ENCODE measurements around the gene MKX. TPM values are rescaled to one million over a fixed set of nuclear protein-coding genes. Genes with fewer than 3 reads are reported as not detected.
"Not testable (repeated sequence)": the region's sequence is repeated elsewhere in the genome, so short reads cannot be mapped to it uniquely, and the experiment has no call there.

Gene MKX
- total RNA-seq, 2 donors from 2014 or later, result 2.7 to 8.4 TPM

GRCh38 chr10:27688276-27688675 lies 57.3 kb downstream of the MKX start:
- no peaks in the 10 kb centered on the region for H3K9me3 ChIP-seq
- no peaks in the 10 kb centered on the region for H3K27me3 ChIP-seq (replicated peaks; ENCODE audit: insufficient read depth)
- H3K36me3 ChIP-seq, result no peaks in the 10 kb centered on the region
- DNase-seq (ENCODE audit: low spot score) (no peak), ATAC-seq (ENCODE audit: insufficient number of reproducible peaks, low FRiP score, low read depth) (no peak)
- H3K27ac ChIP-seq, result no peak overlapping the region
- TF ChIP-seq CTCF (IDR thresholded peaks at IDR 0.05), result no peak
- H3K4me1 ChIP-seq (ENCODE audit: control insufficient read depth in 1 of 2, low read depth in 2 of 2), result peaks cover 6 to 25% of the 10 kb centered on the region in 2 donors
- H3K4me3 ChIP-seq, result no peak overlapping the region

- no peaks in the 10 kb centered on the region for H3K36me3 ChIP-seq
- no peak for DNase-seq (ENCODE audit: low spot score)
- ATAC-seq (ENCODE audit: insufficient number of reproducible peaks, low FRiP score, low read depth), result no peak
- peaks cover 3 to 19% of the 10 kb centered on the region in 2 donors for H3K4me1 ChIP-seq (ENCODE audit: control insufficient read depth in 1 of 2, low read depth in 2 of 2)
- H3K27me3 ChIP-seq (replicated peaks; ENCODE audit: insufficient read depth), result no peaks in the 10 kb centered on the region
- H3K27ac ChIP-seq, result no peak overlapping the region
- H3K9me3 ChIP-seq, result no peaks in the 10 kb centered on the region
- TF ChIP-seq CTCF (IDR thresholded peaks at IDR 0.05), result no peak
- peak overlapping the region; percentile 18 for H3K4me3 ChIP-seq
Observed at GRCh38 chr10:27687743-27688142, 57.9 kb downstream of the MKX start.

GRCh38 chr10:27687326-27687725 lies 58.3 kb downstream of the MKX start:
- TF ChIP-seq CTCF (IDR thresholded peaks at IDR 0.05), result no peak
- no peaks in the 10 kb centered on the region for H3K27me3 ChIP-seq (replicated peaks; ENCODE audit: insufficient read depth)
- H3K4me3 ChIP-seq, result peak overlapping the region; percentile 18
- H3K36me3 ChIP-seq, result no peaks in the 10 kb centered on the region
- DNase-seq (ENCODE audit: low spot score) (no peak), ATAC-seq (ENCODE audit: insufficient number of reproducible peaks, low FRiP score, low read depth) (no peak)
- no peak overlapping the region for H3K27ac ChIP-seq
- no peaks in the 10 kb centered on the region for H3K9me3 ChIP-seq
- peaks cover 3 to 15% of the 10 kb centered on the region in 2 donors for H3K4me1 ChIP-seq (ENCODE audit: control insufficient read depth in 1 of 2, low read depth in 2 of 2)

- no peak for TF ChIP-seq CTCF (IDR thresholded peaks at IDR 0.05)
- ATAC-seq (ENCODE audit: insufficient number of reproducible peaks, low FRiP score, low read depth), result no peak
- no peak for DNase-seq (ENCODE audit: low spot score)
- Histone ChIP-seq H3K27ac (no peak overlapping the region), H3K4me1 (ENCODE audit: control insufficient read depth in 1 of 2, low read depth in 2 of 2) (peaks cover 3 to 16% of the 10 kb centered on the region in 2 donors), H3K27me3 (replicated peaks; ENCODE audit: insufficient read depth) (no peaks in the 10 kb centered on the region), H3K4me3 (no peak overlapping the region), H3K36me3 (no peaks in the 10 kb centered on the region), H3K9me3 (no peaks in the 10 kb centered on the region)
Observed at GRCh38 chr10:27685681-27686080, 59.9 kb downstream of the MKX start.

- Histone ChIP-seq H3K9me3 (no peaks in the 10 kb centered on the region), H3K27ac (no peak overlapping the region), H3K36me3 (no peaks in the 10 kb centered on the region), H3K4me3 (no peak overlapping the region), H3K4me1 (ENCODE audit: control insufficient read depth in 1 of 2, low read depth in 2 of 2) (peaks cover 5 to 32% of the 10 kb centered on the region in 2 donors), H3K27me3 (replicated peaks; ENCODE audit: insufficient read depth) (no peaks in the 10 kb centered on the region)
- DNase-seq (ENCODE audit: low spot score) (no peak), ATAC-seq (ENCODE audit: insufficient number of reproducible peaks, low FRiP score, low read depth) (no peak)
- no peak for TF ChIP-seq CTCF (IDR thresholded peaks at IDR 0.05)
Observed at GRCh38 chr10:27683226-27683625, 62.4 kb downstream of the MKX start.

- not testable (repeated sequence) for H3K27me3 ChIP-seq (replicated peaks; ENCODE audit: insufficient read depth); H3K36me3 ChIP-seq; ATAC-seq (ENCODE audit: insufficient number of reproducible peaks, low FRiP score, low read depth); H3K9me3 ChIP-seq; DNase-seq (ENCODE audit: low spot score); H3K4me3 ChIP-seq; H3K27ac ChIP-seq
- H3K4me1 ChIP-seq (ENCODE audit: control insufficient read depth in 1 of 2, low read depth in 2 of 2), result peaks cover 3 to 22% of the 10 kb centered on the region in 2 donors
Observed at GRCh38 chr10:27681795-27682194, 63.8 kb downstream of the MKX start.

Measured in thoracic aorta (tissue), 2 donors.